GM12878 (cell line): ENCODE results near the gene BCAR3. TPM values are rescaled to one million over a fixed set of nuclear protein-coding genes. Genes with fewer than 3 reads are reported as not detected.

Experiments used
- BCL11A ChIP-seq: IDR thresholded peaks from 2 replicates; pipeline ENCODE4 v1.6.1; 2011; ENCODE audit warnings: low read depth, low read length
- CEBPB ChIP-seq, 2 experiments: fragments of 150-350 bp in 1 of 2; IDR thresholded peaks; 2 replicates each; pipeline ENCODE4 v1.6.1; 2012 to 2014; ENCODE audit warnings: low read depth in 2 of 2, low read length in 2 of 2, borderline replicate concordance in 1 of 2, inconsistent platforms in 1 of 2
- E2F4 ChIP-seq: IDR thresholded peaks from 2 replicates; pipeline ENCODE4 v1.6.1; 2012; ENCODE audit warnings: low read depth, low read length, improper control_type of control experiment
- GABPA ChIP-seq: IDR thresholded peaks from 2 replicates; pipeline ENCODE4 v1.6.1; 2014; ENCODE audit warnings: antibody characterized with exemption, low read depth, mild to moderate bottlenecking, inconsistent platforms
- IKZF2 ChIP-seq, 2 experiments: fragments of 450-650 bp; IDR thresholded peaks; 2 replicates each; pipeline ENCODE4 v1.6.1; 2017; ENCODE audit warnings: mild to moderate bottlenecking in 2 of 2, moderate library complexity in 2 of 2
- JUNB ChIP-seq: IDR thresholded peaks from 2 replicates; pipeline ENCODE4 v1.6.1; 2016; ENCODE audit warnings: antibody characterized with exemption, mild to moderate bottlenecking
- MYC ChIP-seq: IDR thresholded peaks from 2 replicates; pipeline ENCODE4 v1.6.1; 2011; ENCODE audit warnings: mild to moderate bottlenecking, low read length, moderate library complexity, inconsistent platforms; ENCODE audit not compliant: insufficient read depth, insufficient replicate concordance, insufficient read length, severe bottlenecking
- NFIC ChIP-seq: IDR thresholded peaks from 2 replicates; pipeline ENCODE4 v1.6.1; 2012; ENCODE audit warnings: low read depth, mild to moderate bottlenecking, inconsistent platforms, low read length, moderate library complexity
- POLR2AphosphoS5 ChIP-seq: IDR thresholded peaks from 2 replicates; pipeline ENCODE4 v1.6.1; 2011; ENCODE audit warnings: mild to moderate bottlenecking, low read length, inconsistent platforms
- PRDM15 ChIP-seq: fragments of 450-650 bp; formaldehyde crosslinking; IDR thresholded peaks from 2 replicates; pipeline ENCODE4 v1.4.0; 2020; ENCODE audit warnings: mild to moderate bottlenecking, moderate library complexity
- RB1 ChIP-seq: fragments of 450-650 bp; formaldehyde crosslinking; IDR thresholded peaks from 2 replicates; pipeline ENCODE4 v1.6.1; 2017; ENCODE audit warnings: mild to moderate bottlenecking, borderline replicate concordance
- RELB ChIP-seq: fragments of 450-650 bp; IDR thresholded peaks from 2 replicates; pipeline ENCODE4 v1.6.1; 2017; ENCODE audit warnings: low read depth, mild to moderate bottlenecking, moderate library complexity
- SKIL ChIP-seq: fragments of 450-650 bp; IDR thresholded peaks from 2 replicates; pipeline ENCODE4 v1.6.1; 2017; ENCODE audit warnings: mild to moderate bottlenecking, low read depth, inconsistent platforms; ENCODE audit not compliant: poor library complexity, severe bottlenecking
- SMAD5 ChIP-seq: IDR thresholded peaks from 2 replicates; pipeline ENCODE4 v1.6.1; 2016; ENCODE audit warnings: antibody characterized with exemption, low read depth
- USF1 ChIP-seq: IDR thresholded peaks from 2 replicates; pipeline ENCODE4 v1.6.1; 2011; ENCODE audit warnings: borderline replicate concordance, low read depth, mild to moderate bottlenecking, moderate library complexity, mixed read lengths, low read length; ENCODE audit not compliant: insufficient read depth; ENCODE audit errors: extremely low read length
- ZBTB33 ChIP-seq: fragments of 450-650 bp; IDR thresholded peaks from 2 replicates; pipeline ENCODE4 v1.6.1; 2017; ENCODE audit warnings: mild to moderate bottlenecking
- ZNF217 ChIP-seq: fragments of 450-650 bp; IDR thresholded peaks from 2 replicates; pipeline ENCODE4 v1.6.1; 2017; ENCODE audit warnings: antibody characterized with exemption, mild to moderate bottlenecking
- ZNF24 ChIP-seq: fragments of 450-650 bp; IDR thresholded peaks from 2 replicates; pipeline ENCODE4 v1.6.1; 2017; ENCODE audit warnings: antibody characterized with exemption, mild to moderate bottlenecking
- polyA plus RNA-seq, 11 experiments: library from polyadenylated mRNA; depleted of rRNA in 4 of 11; unstranded in 6 of 11; stranded (reverse) in 5 of 11; fragments of >200 nt; fragmentation: Nextera tagmentation in 4 of 11; fragmentation: Illumina TruSeq in 1 of 11; extraction: Ambion mirVana in 4 of 11; extraction: Trizol in 1 of 11; gene quantifications; 1 replicate in 1 of 11; 2 replicates in 10 of 11; pipeline versions ENCODE4 v1.2.1 to v1.2.3, GENCODE V29; 2011 to 2016; ENCODE audit warnings: inconsistent platforms in 2 of 11, missing spikeins in 2 of 11, low read depth in 1 of 11
- total RNA-seq, 4 experiments: library from RNA; depleted of rRNA in 3 of 4; stranded (reverse); fragments of >200 nt in 3 of 4; fragmentation: Illumina TruSeq in 1 of 4; extraction: Trizol in 1 of 4; gene quantifications; 2 replicates each; pipeline versions ENCODE4 v1.2.1 to v1.2.3, GENCODE V29; 2013 to 2021

The BCAR3 gene
- total and polyA plus RNA-seq, 10 of the 15 experiments (the other 5 are each of a cell fraction or from before 2014, with no cell fraction given) = 1.3 to 6.6 (median 1.8) TPM

GRCh38 chr1:93692983-93693591, 11.4 kb upstream of the BCAR3 start (continued):
- TF ChIP-seq PRDM15 (CRISPR knock-in tag) (no peak), RB1 (no peak), ZNF217 (no peak), GABPA (no peak), CEBPB (IDR thresholded peaks at IDR 0.05; ENCODE audit: borderline replicate concordance in 1 of 2, low read depth in 2 of 2, low read length in 2 of 2) (no peak), JUNB (peak; percentile 88), RELB (0 out of 2 replicates have a peak, but pooled peaks have one; percentile 51), SKIL (peak; percentile 67), POLR2AphosphoS5 (no peak), USF1 (no peak), MYC (no peak), BCL11A (peak; percentile 83; the same call in 1 of the 2 replicates), ZNF24 (no peak), IKZF2 (IDR thresholded peaks at IDR 0.05) (peak; percentile 55 to 79; a peak in 3 of 4 replicates), SMAD5 (no peak), E2F4 (no peak), ZBTB33 (no peak), NFIC (peak; percentile 86)
